Tibial nerve (tissue), 4 donors: Measurements from ENCODE around the gene PIEZO2.

Source experiments
- EP300 ChIP-seq, 2 donors: sonication (generic); formaldehyde crosslinking; IDR thresholded peaks; one replicate each; pipeline ENCODE4 v1.6.1; 2017; ENCODE audit warnings: antibody characterized with exemption in 2 of 2, mild to moderate bottlenecking in 1 of 2
- POLR2A ChIP-seq, 2 donors: fragments of 450-650 bp; IDR thresholded peaks; one replicate each; pipeline ENCODE4 v1.6.1; 2017; ENCODE audit warnings: antibody characterized with exemption in 2 of 2, mild to moderate bottlenecking in 2 of 2, moderate library complexity in 2 of 2
- TF ChIP-seq, protein P1 (sequence below), 5 experiments: fragments of 200-600 bp in 3 of 5; fragments of 450-650 bp in 2 of 5; sonication (generic) in 3 of 5; IDR thresholded peaks; one replicate each; pipeline ENCODE4 v1.5.1; 2016 to 2019; ENCODE audit warnings: antibody characterized with exemption in 5 of 5, mild to moderate bottlenecking in 3 of 5, moderate library complexity in 2 of 5

DNA sequence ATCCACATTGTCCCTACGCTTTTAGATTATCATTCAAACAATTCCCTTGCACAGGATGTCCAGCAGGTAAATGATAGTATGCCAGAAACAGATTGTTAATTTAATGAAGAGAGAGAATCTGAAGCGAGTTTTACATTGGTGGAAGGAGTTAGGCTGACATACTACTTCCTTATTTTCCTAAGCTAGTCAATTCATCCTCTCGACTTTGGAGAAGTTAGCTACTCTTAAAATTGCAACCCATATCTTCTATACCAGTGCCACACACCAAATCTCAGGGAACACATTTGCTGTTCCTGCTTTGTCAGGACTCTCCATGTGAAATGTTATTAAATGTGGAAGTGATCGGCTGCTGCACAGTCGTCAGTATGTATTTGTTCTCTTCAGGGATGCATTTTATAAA is 374.3 kb downstream of the PIEZO2 start:
- TF ChIP-seq EP300 (IDR thresholded peaks at IDR 0.05) (no peak), POLR2A (IDR thresholded peaks at IDR 0.05) (no peak)
- TF ChIP-seq, protein P1, sequence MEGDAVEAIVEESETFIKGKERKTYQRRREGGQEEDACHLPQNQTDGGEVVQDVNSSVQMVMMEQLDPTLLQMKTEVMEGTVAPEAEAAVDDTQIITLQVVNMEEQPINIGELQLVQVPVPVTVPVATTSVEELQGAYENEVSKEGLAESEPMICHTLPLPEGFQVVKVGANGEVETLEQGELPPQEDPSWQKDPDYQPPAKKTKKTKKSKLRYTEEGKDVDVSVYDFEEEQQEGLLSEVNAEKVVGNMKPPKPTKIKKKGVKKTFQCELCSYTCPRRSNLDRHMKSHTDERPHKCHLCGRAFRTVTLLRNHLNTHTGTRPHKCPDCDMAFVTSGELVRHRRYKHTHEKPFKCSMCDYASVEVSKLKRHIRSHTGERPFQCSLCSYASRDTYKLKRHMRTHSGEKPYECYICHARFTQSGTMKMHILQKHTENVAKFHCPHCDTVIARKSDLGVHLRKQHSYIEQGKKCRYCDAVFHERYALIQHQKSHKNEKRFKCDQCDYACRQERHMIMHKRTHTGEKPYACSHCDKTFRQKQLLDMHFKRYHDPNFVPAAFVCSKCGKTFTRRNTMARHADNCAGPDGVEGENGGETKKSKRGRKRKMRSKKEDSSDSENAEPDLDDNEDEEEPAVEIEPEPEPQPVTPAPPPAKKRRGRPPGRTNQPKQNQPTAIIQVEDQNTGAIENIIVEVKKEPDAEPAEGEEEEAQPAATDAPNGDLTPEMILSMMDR (IDR thresholded peaks at IDR 0.05): no peak
